DMS153 treated with DMSO at 0.1 percent for 48 hours (cell line): Measurements from ENCODE around the gene SPATA2L.

Experiments used
- DNase-seq: peaks from one replicate; lab custom pipeline; 2025; ENCODE audit not compliant: unreplicated experiment; lab: John Stamatoyannopoulos, UW

SPATA2L gene

GRCh38 chr16:89701425-89702406 lies at the start of gene SPATA2L:
SPATA2L (minus strand) TSS chr16:89701705; CDS start chr16:89701232, 473 bp downstream.
- DNase-seq = peak; percentile 95

GRCh38 chr16:89749637-89750036 lies 48.1 kb upstream of the SPATA2L start:
- no peak for DNase-seq

- no peak for DNase-seq
Measured at GRCh38 chr16:89748921-89749320, 47.4 kb upstream of the SPATA2L start.

GRCh38 chr16:89748076-89748475 lies 46.6 kb upstream of the SPATA2L start:
- DNase-seq = no peak

- DNase-seq = no peak
Measured at GRCh38 chr16:89746043-89746442, 44.5 kb upstream of the SPATA2L start.

- no peak for DNase-seq
Measured at GRCh38 chr16:89744813-89745212, 43.3 kb upstream of the SPATA2L start.

GRCh38 chr16:89742948-89743347 lies 41.4 kb upstream of the SPATA2L start:
- DNase-seq = no peak

- no peak for DNase-seq
Measured at GRCh38 chr16:89741342-89742014, 40.0 kb upstream of the SPATA2L start.

- DNase-seq = no peak
Measured at GRCh38 chr16:89739383-89739782, 37.9 kb upstream of the SPATA2L start.

- DNase-seq = no peak
Measured at GRCh38 chr16:89738538-89739317, 37.2 kb upstream of the SPATA2L start.

GRCh38 chr16:89738072-89738377 lies 36.5 kb upstream of the SPATA2L start:
- no peak for DNase-seq

GRCh38 chr16:89737341-89738071 lies 36.0 kb upstream of the SPATA2L start:
- DNase-seq = no peak

GRCh38 chr16:89736554-89736953 lies 35.0 kb upstream of the SPATA2L start:
- no peak for DNase-seq

- DNase-seq = no peak
Measured at GRCh38 chr16:89733792-89734191, 32.3 kb upstream of the SPATA2L start.

GRCh38 chr16:89733322-89733721 lies 31.8 kb upstream of the SPATA2L start:
- DNase-seq = no peak

- DNase-seq = no peak
Measured at GRCh38 chr16:89732918-89733242, 31.4 kb upstream of the SPATA2L start.

GRCh38 chr16:89732142-89732917 lies 30.8 kb upstream of the SPATA2L start:
- DNase-seq = no peak

- DNase-seq = no peak
Measured at GRCh38 chr16:89730610-89731234, 29.2 kb upstream of the SPATA2L start.

- no peak for DNase-seq
Measured at GRCh38 chr16:89729863-89730593, 28.5 kb upstream of the SPATA2L start.
